GM12878 (cell line): ENCODE measurements around the gene CRTC2. TPM values are rescaled to one million over a fixed set of nuclear protein-coding genes. Genes with fewer than 3 reads are reported as not detected.
A peak's percentile ranks its signal among the peaks of the same experiment; 100 is the strongest.

Experiments used
- ATAC-seq: fragments of 200-7000 bp; cut with Tn5 transposase; 3 replicates; pipeline ENCODE4 v1.9.1; 2020; ENCODE audit warnings: mild to moderate bottlenecking, moderate library complexity
- BruUV-seq: library from RNA; stranded (reverse); fragments of 400-500 nt; replicated peaks from 2 replicates; lab custom pipeline; 2021; lab: Mats Ljungman, UMichigan
- CTCF ChIA-PET: fragments of 300-600 bp; sonication (Branson Sonifier 250); formaldehyde crosslinking; extraction: SDS; loops from one replicate; lab custom pipeline; 2021; ENCODE audit warnings: inconsistent platforms; lab: Yijun Ruan, JAX
- POLR2A ChIA-PET: fragments of 350-600 bp; formaldehyde crosslinking; extraction: SDS; loops from one replicate; lab custom pipeline; 2021; ENCODE audit warnings: inconsistent platforms; lab: Charles Lee
- RAD21 ChIA-PET: fragments of 300-600 bp; sonication (Branson Sonifier 250); formaldehyde crosslinking; loops from one replicate; lab custom pipeline; 2023; ENCODE audit warnings: antibody characterized with exemption; ENCODE audit not compliant: unreplicated experiment; lab: Charles Lee
- SMC1A ChIA-PET: fragments of 300-600 bp; sonication (Branson Sonifier 250); formaldehyde crosslinking; loops from one replicate; lab custom pipeline; 2023; ENCODE audit not compliant: unreplicated experiment, uncharacterized antibody; lab: Charles Lee
- DNase-seq: peaks from one replicate; pipeline ENCODE4 v3.0.0-alpha.2; 2011; ENCODE audit warnings: low read depth, low spot score
- FAIRE-seq: peaks from 3 replicates; lab custom pipeline; 2011; peaks lifted over from hg19 to GRCh38; lab: Jason Lieb, UNC
- H2AFZ ChIP-seq: 2 replicates; pipeline ENCODE4 v1.6.0; 2011; ENCODE audit warnings: low read depth, low read length, control low read depth; ENCODE audit not compliant: control insufficient read depth
- H3K27ac ChIP-seq: 2 replicates; pipeline ENCODE4 v1.5.1; 2011; ENCODE audit warnings: control low read depth; ENCODE audit not compliant: control insufficient read depth, insufficient read depth
- H3K27me3 ChIP-seq, 2 experiments: replicated peaks in 1 of 2; 2 replicates each; pipeline versions ENCODE4 v1.6.0 to v1.6.1; 2011; ENCODE audit warnings: low read length in 1 of 2; ENCODE audit not compliant: control insufficient read depth in 2 of 2, insufficient read depth in 2 of 2
- H3K36me3 ChIP-seq, 2 experiments: 2 replicates each; pipeline ENCODE4 v1.5.1; 2011; ENCODE audit warnings: low read length in 1 of 2; ENCODE audit not compliant: control insufficient read depth in 2 of 2, insufficient read depth in 2 of 2
- H3K4me1 ChIP-seq: 2 replicates; pipeline ENCODE4 v1.6.1; 2011; ENCODE audit warnings: mild to moderate bottlenecking, low read length, moderate library complexity, mixed read lengths; ENCODE audit not compliant: control insufficient read depth, insufficient read depth
- H3K4me2 ChIP-seq: 2 replicates; pipeline ENCODE4 v1.6.0; 2011; ENCODE audit warnings: control low read depth; ENCODE audit not compliant: control insufficient read depth, insufficient read depth
- H3K4me3 ChIP-seq: fragments of 200-600 bp; sonication (generic); 2 replicates; pipeline ENCODE4 v1.5.1; 2016
- H3K79me2 ChIP-seq: 2 replicates; pipeline ENCODE4 v1.6.0; 2011; ENCODE audit warnings: low read length; ENCODE audit not compliant: control insufficient read depth, insufficient read depth
- H3K9ac ChIP-seq: 2 replicates; pipeline ENCODE4 v1.8.0; 2011; ENCODE audit warnings: low read length, control low read depth, mixed read lengths; ENCODE audit not compliant: control insufficient read depth, insufficient read depth
- H3K9me3 ChIP-seq: replicated peaks from 3 replicates; pipeline ENCODE4 v1.5.1; 2011; ENCODE audit warnings: mild to moderate bottlenecking, low read length; ENCODE audit not compliant: control insufficient read depth, insufficient read depth
- H4K20me1 ChIP-seq: 2 replicates; pipeline ENCODE4 v1.6.0; 2011; ENCODE audit not compliant: control insufficient read depth, insufficient read depth
- BACH1 ChIP-seq: fragments of 450-650 bp; IDR thresholded peaks from 2 replicates; pipeline ENCODE4 v1.6.1; 2017; ENCODE audit warnings: mild to moderate bottlenecking, borderline replicate concordance
- BHLHE40 ChIP-seq, 2 experiments: fragments of 450-650 bp in 1 of 2; IDR thresholded peaks; 2 replicates each; pipeline ENCODE4 v1.6.1; 2011 to 2017; ENCODE audit warnings: low read depth in 2 of 2, borderline replicate concordance in 1 of 2, improper control_type of control experiment in 1 of 2, low read length in 1 of 2, mild to moderate bottlenecking in 1 of 2
- BRCA1 ChIP-seq: IDR thresholded peaks from 2 replicates; pipeline ENCODE4 v1.6.1; 2011; ENCODE audit warnings: low read depth, low read length, improper control_type of control experiment
- CBFB ChIP-seq: IDR thresholded peaks from 2 replicates; pipeline ENCODE4 v1.6.1; 2016; ENCODE audit warnings: antibody characterized with exemption, low read depth
- CREM ChIP-seq: IDR thresholded peaks from 2 replicates; pipeline ENCODE4 v1.6.1; 2014; ENCODE audit warnings: antibody characterized with exemption, low read depth
- EGR1 ChIP-seq, 2 experiments: IDR thresholded peaks; 1 replicate in 1 of 2; 2 replicates in 1 of 2; pipeline ENCODE4 v1.6.1; 2011 to 2012; ENCODE audit warnings: low read depth in 2 of 2, low read length in 2 of 2, borderline replicate concordance in 1 of 2, mild to moderate bottlenecking in 1 of 2, moderate library complexity in 1 of 2
- FOXK2 ChIP-seq: fragments of 450-650 bp; IDR thresholded peaks from 2 replicates; pipeline ENCODE4 v1.6.1; 2017; ENCODE audit warnings: mild to moderate bottlenecking, moderate library complexity
- HDAC6 ChIP-seq: fragments of 200-600 bp; sonication (generic); IDR thresholded peaks from one replicate; pipeline ENCODE4 v1.8.0; 2017; ENCODE audit warnings: antibody characterized with exemption; ENCODE audit not compliant: unreplicated experiment
- IKZF1 ChIP-seq: fragments of 450-650 bp; conservative IDR thresholded peaks from 2 replicates; pipeline ENCODE4 v1.6.1; 2017; ENCODE audit warnings: antibody characterized with exemption, mild to moderate bottlenecking
- IKZF2 ChIP-seq, 2 experiments: fragments of 450-650 bp; IDR thresholded peaks; 2 replicates each; pipeline ENCODE4 v1.6.1; 2017; ENCODE audit warnings: mild to moderate bottlenecking in 2 of 2, moderate library complexity in 2 of 2
- JUNB ChIP-seq: IDR thresholded peaks from 2 replicates; pipeline ENCODE4 v1.6.1; 2016; ENCODE audit warnings: antibody characterized with exemption, mild to moderate bottlenecking
- NFYA ChIP-seq: IDR thresholded peaks from 2 replicates; pipeline ENCODE4 v1.6.1; 2011; ENCODE audit warnings: low read depth, mild to moderate bottlenecking, low read length, improper control_type of control experiment, borderline replicate concordance
- PAX5 ChIP-seq: IDR thresholded peaks from 2 replicates; pipeline ENCODE4 v1.6.1; 2011; ENCODE audit warnings: low read depth, low read length, borderline replicate concordance
- POLR2A ChIP-seq: IDR thresholded peaks from 2 replicates; pipeline ENCODE4 v1.6.1; 2011; ENCODE audit warnings: low read depth, mild to moderate bottlenecking, low read length
- POLR2AphosphoS2 ChIP-seq: IDR thresholded peaks from 2 replicates; pipeline ENCODE4 v1.6.1; 2011; ENCODE audit warnings: low read depth, mild to moderate bottlenecking, low read length, improper control_type of control experiment, moderate library complexity
- POLR2AphosphoS5 ChIP-seq: IDR thresholded peaks from 2 replicates; pipeline ENCODE4 v1.6.1; 2011; ENCODE audit warnings: mild to moderate bottlenecking, low read length, inconsistent platforms
- POU2F2 ChIP-seq: IDR thresholded peaks from 3 replicates; pipeline ENCODE4 v1.6.1; 2011; ENCODE audit warnings: low read depth, mild to moderate bottlenecking, low read length, borderline replicate concordance
- SIX5 ChIP-seq: IDR thresholded peaks from 2 replicates; pipeline ENCODE4 v1.6.1; 2011; ENCODE audit warnings: mild to moderate bottlenecking, low read depth, low read length, moderate library complexity; ENCODE audit not compliant: severe bottlenecking
- SMARCA5 ChIP-seq: fragments of 450-650 bp; IDR thresholded peaks from 2 replicates; pipeline ENCODE4 v1.6.1; 2017; ENCODE audit warnings: mild to moderate bottlenecking
- STAT1 ChIP-seq: fragments of 450-650 bp; conservative IDR thresholded peaks from 2 replicates; pipeline ENCODE4 v1.6.1; 2014; ENCODE audit warnings: antibody characterized with exemption, mild to moderate bottlenecking
- SUZ12 ChIP-seq: fragments of 200-600 bp; sonication (generic); IDR thresholded peaks from one replicate; pipeline ENCODE4 v1.6.1; 2018; ENCODE audit warnings: antibody characterized with exemption, mild to moderate bottlenecking; ENCODE audit not compliant: unreplicated experiment
- YY1 ChIP-seq: IDR thresholded peaks from 2 replicates; pipeline ENCODE4 v1.6.1; 2011; ENCODE audit warnings: low read depth, mild to moderate bottlenecking, low read length
- WGBS: methylation state at CpG from one replicate; pipeline ENCODE4 v1.1.6; 2016; ENCODE audit warnings: low lambda C conversion rate; ENCODE audit not compliant: insufficient replicate concordance, insufficient coverage; ENCODE audit errors: missing lambda C conversion rate; 5-methylcytosine and 5-hydroxymethylcytosine counted together
- in situ Hi-C: fragments of 300-500 bp; cut with MboI; formaldehyde crosslinking; loops from 9 replicates; pipeline ENCODE4 v1.14.3; 2018; ENCODE audit warnings: mixed read lengths
- intact Hi-C: fragments of 100-400 bp; cut with micrococcal nuclease; formaldehyde crosslinking; loops from one replicate; pipeline ENCODE4 v1.14.2; 2022; ENCODE audit not compliant: unreplicated experiment
- polyA plus RNA-seq, 11 experiments: library from polyadenylated mRNA; depleted of rRNA in 4 of 11; unstranded in 6 of 11; stranded (reverse) in 5 of 11; fragments of >200 nt; fragmentation: Nextera tagmentation in 4 of 11; fragmentation: Illumina TruSeq in 1 of 11; extraction: Ambion mirVana in 4 of 11; extraction: Trizol in 1 of 11; gene quantifications; 1 replicate in 1 of 11; 2 replicates in 10 of 11; pipeline versions ENCODE4 v1.2.1 to v1.2.3, GENCODE V29; 2011 to 2016; ENCODE audit warnings: inconsistent platforms in 2 of 11, missing spikeins in 2 of 11, low read depth in 1 of 11
- total RNA-seq, 4 experiments: library from RNA; depleted of rRNA in 3 of 4; stranded (reverse); fragments of >200 nt in 3 of 4; fragmentation: Illumina TruSeq in 1 of 4; extraction: Trizol in 1 of 4; gene quantifications; 2 replicates each; pipeline versions ENCODE4 v1.2.1 to v1.2.3, GENCODE V29; 2013 to 2021
- TF ChIP-seq, protein P1 (sequence below): fragments of 450-650 bp; IDR thresholded peaks from 2 replicates; pipeline ENCODE4 v1.6.1; 2016; ENCODE audit warnings: mild to moderate bottlenecking

CRTC2 gene
- total and polyA plus RNA-seq, 10 of the 15 experiments (the other 5 are each of a cell fraction or from before 2014, with no cell fraction given), result 5.1 to 57.9 (median 32.7) TPM

- Histone ChIP-seq H3K36me3 (peaks cover 8 to 16% of the 10 kb centered on the region in 2 experiments), H3K4me1 (peaks cover 7% of the 10 kb centered on the region), H3K9me3 (no peaks in the 10 kb centered on the region), H3K4me3 (peak within 1 kb of the TSS; percentile 87), H3K9ac (peak within 1 kb of the TSS; percentile 88), H4K20me1 (no peaks in the 10 kb centered on the region), H2AFZ (peak within 1 kb of the TSS; percentile 78), H3K79me2 (peaks cover 22% of the 10 kb centered on the region), H3K27me3 (no peaks in the 10 kb centered on the region), H3K27ac (peak within 1 kb of the TSS; percentile 86), H3K4me2 (peak within 1 kb of the TSS; percentile 91)
- ChIA-PET SMC1A (interaction anchor here (0.6 to 5.0 kb wide), 22 partner anchors 9 to 405 kb away, joined by 3 to 82 read pairs (median 4); partner anchors contain the start of genes CREB3L4, DENND4B, GATAD2B and RAB13), CTCF (interaction anchor here (0.7 to 6.6 kb wide), 20 partner anchors 10 to 467 kb away, joined by 3 to 62 read pairs (median 4); partner anchors contain the start of genes CREB3L4, DENND4B, ILF2 and RAB13), RAD21 (interaction anchor here (1.0 to 4.0 kb wide), 15 partner anchors 9 to 344 kb away, joined by 3 to 42 read pairs (median 5); partner anchors contain the start of genes CHTOP, CREB3L4, DENND4B and GATAD2B), POLR2A (interaction anchor here (0.6 to 5.3 kb wide), 15 partner anchors 9 to 181 kb away, joined by 3 to 132 read pairs (median 6); partner anchors contain the start of genes CREB3L4, CRTC2, DENND4B and GATAD2B)
- BruUV-seq, result TSS peak; percentile 95
- intact Hi-C loops (no loop called here), in situ Hi-C loops (no loop called here)
- ATAC-seq (peak; percentile 95), DNase-seq (no peak), FAIRE-seq (peak; percentile 86)
- under 1% methylated on average over 56 of the region's 75 CpGs for WGBS
- TF ChIP-seq CREM (peak; percentile 57; the same call in 1 of the 2 replicates), SMARCA5 (0 out of 2 replicates have a peak, but pooled peaks have one; percentile 68), HDAC6 (peak; percentile 30), SUZ12 (no peak), BHLHE40 (IDR thresholded peaks at IDR 0.05; ENCODE audit: borderline replicate concordance in 1 of 2, low read depth in 2 of 2, low read length in 1 of 2) (peak in 1 of 2 experiments; percentile 6; a peak in 1 of 4 replicates), BRCA1 (no peak), IKZF1 (peak; percentile 84), STAT1 (0 out of 2 replicates have a peak, but pooled peaks have one; percentile 23), IKZF2 (IDR thresholded peaks at IDR 0.05) (peak; percentile 29 to 36; a peak in 3 of 4 replicates), POU2F2 (peak; percentile 81; the same call in 2 of the 3 replicates), POLR2AphosphoS5 (peak; percentile 89), EGR1 (IDR thresholded peaks at IDR 0.05; ENCODE audit: borderline replicate concordance in 1 of 2, low read depth in 2 of 2, low read length in 2 of 2) (peak in 1 of 2 experiments; percentile 78; a peak in 2 of 3 replicates), NFYA (no peak), JUNB (peak; percentile 35), SIX5 (peak; percentile 83), POLR2AphosphoS2 (peak; percentile 71), PAX5 (0 out of 2 replicates have a peak, but pooled peaks have one; percentile 19), POLR2A (peak; percentile 95), BACH1 (peak; percentile 1; the same call in 1 of the 2 replicates), CBFB (peak; percentile 58; the same call in 1 of the 2 replicates), FOXK2 (no peak), YY1 (peak; percentile 97)
- TF ChIP-seq, protein P1, sequence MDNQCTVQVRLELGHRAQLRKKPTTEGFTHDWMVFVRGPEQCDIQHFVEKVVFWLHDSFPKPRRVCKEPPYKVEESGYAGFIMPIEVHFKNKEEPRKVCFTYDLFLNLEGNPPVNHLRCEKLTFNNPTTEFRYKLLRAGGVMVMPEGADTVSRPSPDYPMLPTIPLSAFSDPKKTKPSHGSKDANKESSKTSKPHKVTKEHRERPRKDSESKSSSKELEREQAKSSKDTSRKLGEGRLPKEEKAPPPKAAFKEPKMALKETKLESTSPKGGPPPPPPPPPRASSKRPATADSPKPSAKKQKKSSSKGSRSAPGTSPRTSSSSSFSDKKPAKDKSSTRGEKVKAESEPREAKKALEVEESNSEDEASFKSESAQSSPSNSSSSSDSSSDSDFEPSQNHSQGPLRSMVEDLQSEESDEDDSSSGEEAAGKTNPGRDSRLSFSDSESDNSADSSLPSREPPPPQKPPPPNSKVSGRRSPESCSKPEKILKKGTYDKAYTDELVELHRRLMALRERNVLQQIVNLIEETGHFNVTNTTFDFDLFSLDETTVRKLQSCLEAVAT, result 0 out of 2 replicates have a peak, but pooled peaks have one; percentile 3
Observed at GRCh38 chr1:153977250-153978240, 19.1 kb upstream of the CRTC2 start, which contains the start of gene JTB. JTB (minus strand) TSS chr1:153977674; CDS start chr1:153977252, 422 bp downstream.
